ENCODE measurements around the gene TUBGCP3.
"Not testable (repeated sequence)": the region's sequence is repeated elsewhere in the genome, so short reads cannot be mapped to it uniquely, and the experiment has no call there.

Gene TUBGCP3

GRCh38 chr13:112580211-112580610 lies 7.7 kb downstream of the TUBGCP3 start:
- no peak for DNase-seq (ENCODE audit: low read depth in 3 of 3, low spot score in 1 of 3)

GRCh38 chr13:112579310-112579843 lies 8.6 kb downstream of the TUBGCP3 start:
- no peak for DNase-seq (ENCODE audit: low read depth in 3 of 3, low spot score in 1 of 3)

- DNase-seq (ENCODE audit: low read depth in 3 of 3, low spot score in 1 of 3), result no peak
Observed at GRCh38 chr13:112576768-112577167, 11.2 kb downstream of the TUBGCP3 start.

GRCh38 chr13:112576191-112576590 lies 11.8 kb downstream of the TUBGCP3 start:
- DNase-seq (ENCODE audit: low read depth in 3 of 3, low spot score in 1 of 3), result no peak

GRCh38 chr13:112575675-112576074 lies 12.3 kb downstream of the TUBGCP3 start:
- no peak for DNase-seq (ENCODE audit: low read depth in 3 of 3, low spot score in 1 of 3)

- DNase-seq (ENCODE audit: low read depth in 3 of 3, low spot score in 1 of 3), result no peak
Observed at GRCh38 chr13:112574834-112575613, 12.9 kb downstream of the TUBGCP3 start.

GRCh38 chr13:112574416-112574815 lies 13.5 kb downstream of the TUBGCP3 start:
- DNase-seq (ENCODE audit: low read depth in 3 of 3, low spot score in 1 of 3), result no peak

- DNase-seq (ENCODE audit: low read depth in 3 of 3, low spot score in 1 of 3), result no peak
Observed at GRCh38 chr13:112573710-112574109, 14.2 kb downstream of the TUBGCP3 start.

GRCh38 chr13:112572366-112572765 lies 15.6 kb downstream of the TUBGCP3 start:
- no peak for DNase-seq (ENCODE audit: low read depth in 3 of 3, low spot score in 1 of 3)

- DNase-seq (ENCODE audit: low read depth in 3 of 3, low spot score in 1 of 3), result no peak
Observed at GRCh38 chr13:112569821-112570220, 18.1 kb downstream of the TUBGCP3 start.

GRCh38 chr13:112567161-112567862 lies 20.6 kb downstream of the TUBGCP3 start:
- DNase-seq (ENCODE audit: low read depth in 3 of 3, low spot score in 1 of 3), result no peak

GRCh38 chr13:112562786-112563383 lies 25.1 kb downstream of the TUBGCP3 start:
- DNase-seq (ENCODE audit: low read depth in 3 of 3, low spot score in 1 of 3), result no peak

GRCh38 chr13:112562254-112562653 lies 25.7 kb downstream of the TUBGCP3 start:
- no peak for DNase-seq (ENCODE audit: low read depth in 3 of 3, low spot score in 1 of 3)

GRCh38 chr13:112561478-112561877 lies 26.5 kb downstream of the TUBGCP3 start:
- DNase-seq (ENCODE audit: low read depth in 3 of 3, low spot score in 1 of 3), result no peak

- no peak for DNase-seq (ENCODE audit: low read depth in 3 of 3, low spot score in 1 of 3)
Observed at GRCh38 chr13:112558696-112559418, 29.1 kb downstream of the TUBGCP3 start.

GRCh38 chr13:112556600-112556999 lies 31.4 kb downstream of the TUBGCP3 start:
- DNase-seq (ENCODE audit: low read depth in 3 of 3, low spot score in 1 of 3), result no peak

GRCh38 chr13:112554214-112554850 lies 33.6 kb downstream of the TUBGCP3 start:
- DNase-seq (ENCODE audit: low read depth in 3 of 3, low spot score in 1 of 3), result no peak

GRCh38 chr13:112548975-112549374 lies 39.0 kb downstream of the TUBGCP3 start:
- DNase-seq (ENCODE audit: low read depth in 3 of 3, low spot score in 1 of 3), result not testable (repeated sequence)

- no peak for DNase-seq (ENCODE audit: low read depth in 3 of 3, low spot score in 1 of 3)
Observed at GRCh38 chr13:112545856-112546255, 42.1 kb downstream of the TUBGCP3 start.

GRCh38 chr13:112532837-112533745 lies 54.9 kb downstream of the TUBGCP3 start:
- no peak for DNase-seq (ENCODE audit: low read depth in 3 of 3, low spot score in 1 of 3)
